SK-N-MC (cell line): ENCODE results near the gene INPP5A.

Experiments used
- DNase-seq: peaks from one replicate; pipeline ENCODE4 v3.0.0-alpha.2; 2011; ENCODE audit warnings: low read depth, low spot score
- H3K27ac ChIP-seq: fragments of 200-600 bp; sonication (generic); 2 replicates; pipeline ENCODE4 v1.5.1; 2016; ENCODE audit warnings: mixed run types
- H3K36me3 ChIP-seq: fragments of 200-600 bp; sonication (generic); 2 replicates; pipeline ENCODE4 v1.6.1; 2017; ENCODE audit warnings: antibody characterized with exemption, low read length, mixed read lengths; ENCODE audit not compliant: insufficient read depth
- H3K4me3 ChIP-seq: fragments of 200-600 bp; sonication (generic); 2 replicates; pipeline ENCODE4 v1.5.1; 2016
- H3K9ac ChIP-seq: fragments of 200-600 bp; sonication (generic); 2 replicates; pipeline ENCODE4 v1.8.0; 2017; ENCODE audit warnings: mixed run types, mixed read lengths; ENCODE audit not compliant: insufficient read length
- H3K9me3 ChIP-seq: fragments of 200-600 bp; sonication (generic); 2 replicates; pipeline ENCODE4 v1.6.1; 2017; ENCODE audit warnings: low read depth, mild to moderate bottlenecking, antibody characterized with exemption, low read length, moderate library complexity, mixed read lengths
- EZH2 ChIP-seq: fragments of 200-600 bp; sonication (generic); IDR thresholded peaks from one replicate; pipeline ENCODE4 v1.6.1; 2017; ENCODE audit warnings: antibody characterized with exemption
- FOXP2 ChIP-seq: optimal IDR thresholded peaks from 2 replicates; pipeline ENCODE3; 2011; ENCODE audit warnings: mild to moderate bottlenecking, moderate library complexity; ENCODE audit not compliant: insufficient read depth; ENCODE audit errors: extremely low read length, control extremely low read depth
- POLR2AphosphoS5 ChIP-seq: IDR thresholded peaks from 2 replicates; pipeline ENCODE4 v1.6.1; 2012; ENCODE audit warnings: mild to moderate bottlenecking, low read depth, low read length, borderline replicate concordance

The INPP5A gene

DNA sequence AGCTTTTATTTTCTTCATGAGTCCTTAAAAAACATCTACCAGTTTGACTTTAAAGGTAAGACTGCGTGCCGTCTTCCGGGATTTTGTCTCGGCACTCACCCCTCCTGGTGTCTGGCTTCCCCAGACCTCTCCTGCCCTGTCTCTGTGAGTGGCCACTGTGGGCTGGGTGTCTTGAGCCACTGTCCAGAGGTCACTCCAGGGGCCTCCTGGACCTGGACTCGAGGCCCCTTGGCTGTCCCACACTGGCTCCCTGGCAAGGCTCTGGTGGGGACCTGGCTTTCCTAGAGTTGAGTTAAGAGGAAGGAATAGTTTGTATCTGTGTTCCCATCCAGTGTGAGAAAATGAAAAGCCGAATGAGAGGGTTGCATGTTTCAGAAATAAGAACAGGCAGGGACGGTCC is 152.8 kb downstream of the INPP5A start:
- no peaks in the 10 kb centered on the region for H3K9me3 ChIP-seq
- H3K27ac ChIP-seq = no peak overlapping the region
- no peaks in the 10 kb centered on the region for H3K36me3 ChIP-seq
- H3K4me3 ChIP-seq = no peak overlapping the region
- no peak overlapping the region for H3K9ac ChIP-seq
- TF ChIP-seq POLR2AphosphoS5 = no peak
- no peak for DNase-seq

- Histone ChIP-seq H3K27ac (no peak overlapping the region), H3K9ac (no peak overlapping the region), H3K9me3 (no peaks in the 10 kb centered on the region), H3K36me3 (no peaks in the 10 kb centered on the region), H3K4me3 (no peak overlapping the region)
- TF ChIP-seq POLR2AphosphoS5 = no peak
- TF ChIP-seq EZH2 = no peak
- no peak for TF ChIP-seq FOXP2
- DNase-seq = no peak
These were observed 153.4 kb downstream of the INPP5A start for GRCh38 chr10:132690821-132691610.

DNA sequence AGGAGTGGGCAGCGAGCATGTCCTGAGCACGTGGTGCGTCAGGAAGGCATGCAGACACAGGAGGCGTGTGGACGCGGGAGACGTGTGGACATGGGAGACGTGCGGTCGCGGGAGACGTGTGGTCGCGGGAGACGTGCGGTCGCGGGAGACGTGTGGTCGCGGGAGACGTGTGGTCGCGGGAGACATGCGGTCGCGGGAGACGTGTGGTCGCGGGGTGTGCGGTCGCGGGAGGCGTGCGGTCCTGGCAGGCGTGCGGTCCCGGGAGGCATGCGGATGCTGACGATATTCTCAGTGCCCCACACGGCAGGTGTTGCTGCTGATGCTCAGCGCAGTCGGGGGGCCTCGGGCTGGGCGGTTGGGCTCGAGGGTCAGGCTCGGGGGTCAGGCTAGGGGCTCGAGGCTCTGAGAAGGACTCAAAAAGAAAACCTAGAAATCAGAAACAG is 154.1 kb downstream of the INPP5A start:
- H3K27ac ChIP-seq = no peak overlapping the region
- H3K4me3 ChIP-seq = no peak overlapping the region
- no peak overlapping the region for H3K9ac ChIP-seq
- TF ChIP-seq FOXP2 = no peak
- TF ChIP-seq EZH2 = no peak
- no peak for TF ChIP-seq POLR2AphosphoS5
- DNase-seq = no peak
- H3K36me3 ChIP-seq = no peaks in the 10 kb centered on the region
- H3K9me3 ChIP-seq = no peaks in the 10 kb centered on the region

GRCh38 chr10:132692311-132692710 is 154.7 kb downstream of the INPP5A start:
- Histone ChIP-seq H3K4me3 (no peak overlapping the region), H3K27ac (no peak overlapping the region), H3K36me3 (no peaks in the 10 kb centered on the region), H3K9ac (no peak overlapping the region), H3K9me3 (no peaks in the 10 kb centered on the region)
- TF ChIP-seq EZH2 = no peak
- TF ChIP-seq FOXP2 = no peak
- no peak for TF ChIP-seq POLR2AphosphoS5
- no peak for DNase-seq

DNA sequence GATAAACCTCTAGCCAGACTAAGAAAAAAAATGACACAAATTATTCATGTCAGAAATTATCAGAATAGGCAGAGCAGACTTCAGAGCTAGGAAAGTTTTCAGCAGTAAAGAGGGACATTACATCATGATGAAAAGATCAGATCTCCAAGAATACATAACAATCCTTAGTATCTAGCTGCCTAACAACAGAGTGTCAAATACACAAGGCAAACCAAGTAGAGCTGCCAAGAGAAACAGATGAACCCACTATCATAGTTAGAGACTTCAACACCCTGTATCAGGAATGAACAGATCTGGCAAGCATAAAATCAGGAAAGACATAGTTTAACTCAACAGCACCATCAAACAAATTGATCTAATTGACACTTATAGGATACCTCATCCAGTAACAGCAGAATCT is 156.1 kb downstream of the INPP5A start:
- Histone ChIP-seq H3K9ac (no peak overlapping the region), H3K36me3 (no peaks in the 10 kb centered on the region), H3K4me3 (no peak overlapping the region), H3K27ac (no peak overlapping the region), H3K9me3 (no peaks in the 10 kb centered on the region)
- TF ChIP-seq POLR2AphosphoS5 (no peak), EZH2 (no peak), FOXP2 (no peak)
- no peak for DNase-seq

DNA sequence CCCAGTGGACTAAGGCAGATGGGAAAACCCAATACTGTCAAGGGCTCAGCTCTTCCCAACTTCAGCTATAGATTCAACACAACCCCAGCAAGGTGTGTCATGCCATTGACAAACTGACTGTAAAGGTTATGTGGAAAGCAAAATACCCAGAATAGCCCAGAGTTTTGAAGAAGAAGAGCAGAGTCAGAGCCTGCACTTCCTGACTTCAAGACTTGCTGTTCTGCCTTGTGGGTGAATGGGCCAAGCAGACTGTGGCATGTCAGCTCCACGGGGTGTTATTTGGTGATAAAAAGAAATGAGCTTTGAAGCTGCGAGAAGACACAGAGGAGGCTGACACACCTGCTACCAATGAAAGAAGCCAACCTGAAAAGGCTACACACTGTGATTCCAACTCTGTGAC is 158.6 kb downstream of the INPP5A start:
- H3K9me3 ChIP-seq = no peaks in the 10 kb centered on the region
- no peak for DNase-seq
- no peak overlapping the region for H3K27ac ChIP-seq
- no peak overlapping the region for H3K4me3 ChIP-seq
- no peak overlapping the region for H3K9ac ChIP-seq
- no peaks in the 10 kb centered on the region for H3K36me3 ChIP-seq
- TF ChIP-seq FOXP2 = no peak
- TF ChIP-seq EZH2 = no peak
- no peak for TF ChIP-seq POLR2AphosphoS5

GRCh38 chr10:132696728-132697577 is 159.4 kb downstream of the INPP5A start:
- Histone ChIP-seq H3K9me3 (no peaks in the 10 kb centered on the region), H3K27ac (no peak overlapping the region), H3K36me3 (no peaks in the 10 kb centered on the region), H3K9ac (no peak overlapping the region), H3K4me3 (no peak overlapping the region)
- DNase-seq = no peak
- TF ChIP-seq FOXP2 = no peak

DNA sequence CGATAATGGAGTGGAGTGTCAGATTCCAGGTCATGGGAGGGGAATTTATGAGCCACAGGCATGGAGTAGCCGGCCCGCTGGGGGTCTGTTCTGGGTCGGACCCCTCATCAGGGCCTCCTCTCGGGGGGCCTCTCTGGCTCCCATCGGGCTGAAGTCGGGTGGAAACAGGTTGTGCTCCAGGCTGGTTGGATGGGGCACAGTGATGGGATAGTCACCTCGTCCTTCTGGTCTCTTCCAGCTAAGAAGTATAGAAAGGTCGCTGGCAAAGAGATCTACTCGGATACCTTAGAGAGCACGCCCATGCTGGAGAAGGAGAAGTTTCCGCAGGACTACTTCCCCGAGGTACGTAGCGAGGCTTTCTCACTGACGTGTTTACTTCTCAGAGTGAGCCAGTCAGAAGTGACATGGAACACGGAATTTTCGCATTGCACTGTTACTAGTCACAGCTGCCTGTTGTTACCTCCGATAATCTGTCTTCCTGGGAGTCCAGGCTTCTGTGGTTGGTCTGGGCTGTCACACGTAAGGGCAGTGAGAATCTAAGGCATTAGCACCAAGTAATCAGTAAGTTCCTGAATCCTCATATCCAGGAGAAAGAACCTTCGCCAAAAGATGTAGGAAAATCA is 160.1 kb downstream of the INPP5A start:
- H3K9ac ChIP-seq = no peak overlapping the region
- H3K9me3 ChIP-seq = no peaks in the 10 kb centered on the region
- H3K36me3 ChIP-seq = no peaks in the 10 kb centered on the region
- H3K4me3 ChIP-seq = no peak overlapping the region
- no peak overlapping the region for H3K27ac ChIP-seq
- DNase-seq = no peak
- TF ChIP-seq FOXP2 = no peak
- TF ChIP-seq POLR2AphosphoS5 = no peak
- TF ChIP-seq EZH2 = no peak
